Upper lobe of left lung (tissue), 4 donors: Measurements from ENCODE around the gene DMBT1.

Experiments used
- CTCF ChIP-seq, 6 experiments: fragments of 450-650 bp in 4 of 6; fragments of 200-600 bp in 2 of 6; sonication (generic) in 2 of 6; IDR thresholded peaks; one replicate each; pipeline ENCODE4 v1.5.1; 2016 to 2019; ENCODE audit warnings: antibody characterized with exemption in 6 of 6
- POLR2AphosphoS5 ChIP-seq, 2 donors: sonication (generic); formaldehyde crosslinking; IDR thresholded peaks; one replicate each; pipeline ENCODE4 v1.5.1; 2017; ENCODE audit warnings: antibody characterized with exemption in 2 of 2

- TF ChIP-seq POLR2AphosphoS5 (IDR thresholded peaks at IDR 0.05) (no peak), CTCF (IDR thresholded peaks at IDR 0.05) (no peak)
Measured at GRCh38 chr10:122665329-122665860, 104.8 kb downstream of the DMBT1 start.
